HepG2 (cell line): ENCODE results near the gene IKZF3. TPM values are rescaled to one million over a fixed set of nuclear protein-coding genes. Genes with fewer than 3 reads are reported as not detected.

Source experiments
- EEA1 ChIP-seq: sonication (generic); formaldehyde crosslinking; IDR thresholded peaks from 2 replicates; pipeline ENCODE4 v1.5.1; 2020; ENCODE audit warnings: mild to moderate bottlenecking, missing genetic modification reagents, borderline replicate concordance
- FOSL2 ChIP-seq: sonication (generic); formaldehyde crosslinking; IDR thresholded peaks from 2 replicates; pipeline ENCODE4 v1.4.0; 2020; ENCODE audit warnings: missing genetic modification reagents
- FUBP1 ChIP-seq: sonication (generic); formaldehyde crosslinking; IDR thresholded peaks from 2 replicates; pipeline ENCODE4 v1.5.1; 2020; ENCODE audit warnings: missing genetic modification reagents, mild to moderate bottlenecking, borderline replicate concordance
- HNF4G ChIP-seq, 2 experiments: sonication (generic) in 1 of 2; formaldehyde crosslinking in 1 of 2; IDR thresholded peaks; 2 replicates each; pipeline versions ENCODE4 v1.4.0 to v1.6.1; 2011 to 2020; ENCODE audit warnings: borderline replicate concordance in 2 of 2, low read depth in 2 of 2, mild to moderate bottlenecking in 2 of 2, low read length in 1 of 2, missing genetic modification reagents in 1 of 2, moderate library complexity in 1 of 2
- MTERF4 ChIP-seq: sonication (generic); formaldehyde crosslinking; IDR thresholded peaks from 2 replicates; pipeline ENCODE4 v1.8.0; 2023; ENCODE audit warnings: mild to moderate bottlenecking, missing genetic modification reagents
- SOX5 ChIP-seq: IDR thresholded peaks from 2 replicates; pipeline ENCODE4 v1.6.1; 2016; ENCODE audit warnings: borderline replicate concordance
- YEATS2 ChIP-seq: sonication (generic); formaldehyde crosslinking; IDR thresholded peaks from 2 replicates; pipeline ENCODE4 v1.4.0; 2020; ENCODE audit warnings: missing genetic modification reagents, borderline replicate concordance
- ZNF230 ChIP-seq: sonication (generic); formaldehyde crosslinking; IDR thresholded peaks from 2 replicates; pipeline ENCODE4 v1.4.0; 2020; ENCODE audit warnings: mild to moderate bottlenecking, missing genetic modification reagents
- ZNF274 ChIP-seq: sonication (generic); formaldehyde crosslinking; IDR thresholded peaks from 2 replicates; pipeline ENCODE4 v1.5.1; 2020; ENCODE audit warnings: mild to moderate bottlenecking, missing genetic modification reagents
- ZNF446 ChIP-seq: sonication (generic); formaldehyde crosslinking; IDR thresholded peaks from 2 replicates; pipeline ENCODE4 v1.5.0; 2020; ENCODE audit warnings: mild to moderate bottlenecking, missing genetic modification reagents
- ZNF670 ChIP-seq: sonication (generic); formaldehyde crosslinking; IDR thresholded peaks from 2 replicates; pipeline ENCODE4 v1.8.0; 2022; ENCODE audit warnings: mild to moderate bottlenecking, missing genetic modification reagents, borderline replicate concordance
- ZNF746 ChIP-seq: sonication (generic); formaldehyde crosslinking; IDR thresholded peaks from 2 replicates; pipeline ENCODE4 v1.8.0; 2022; ENCODE audit warnings: mild to moderate bottlenecking, missing genetic modification reagents
- polyA plus RNA-seq, 8 experiments: library from polyadenylated mRNA; depleted of rRNA in 3 of 8; stranded (reverse) in 7 of 8; unstranded in 1 of 8; fragments of >200 nt; fragmentation: Illumina TruSeq in 4 of 8; extraction: Trizol in 4 of 8; gene quantifications; 2 replicates each; pipeline versions ENCODE4 v1.2.1 to v1.2.3, GENCODE V29; 2011 to 2016; ENCODE audit warnings: low read depth in 4 of 8, missing spikeins in 1 of 8, mixed read lengths in 1 of 8; ENCODE audit not compliant: insufficient read depth in 1 of 8
- total RNA-seq, 5 experiments: library from RNA; depleted of rRNA; stranded (reverse); fragments of >200 nt; fragmentation: Illumina TruSeq; extraction: Trizol; gene quantifications; 2 replicates each; pipeline ENCODE4 v1.2.3, GENCODE V29; 2016; ENCODE audit warnings: low read depth in 1 of 5
- TF ChIP-seq, protein P1 (sequence below): sonication (generic); formaldehyde crosslinking; IDR thresholded peaks from 2 replicates; pipeline ENCODE4 v1.4.0; 2020; ENCODE audit warnings: mild to moderate bottlenecking, missing genetic modification reagents
- TF ChIP-seq, protein P2 (sequence below): IDR thresholded peaks from 2 replicates; pipeline ENCODE4 v1.6.1; 2016
- TF ChIP-seq, protein P3 (sequence below): sonication (generic); formaldehyde crosslinking; IDR thresholded peaks from 2 replicates; pipeline ENCODE4 v1.8.0; 2022; ENCODE audit warnings: mild to moderate bottlenecking, missing genetic modification reagents, moderate library complexity

The IKZF3 gene
- total and polyA plus RNA-seq, 2 of the 13 experiments (the other 11 are each of a cell fraction or from before 2014, with no cell fraction given): not detected

DNA sequence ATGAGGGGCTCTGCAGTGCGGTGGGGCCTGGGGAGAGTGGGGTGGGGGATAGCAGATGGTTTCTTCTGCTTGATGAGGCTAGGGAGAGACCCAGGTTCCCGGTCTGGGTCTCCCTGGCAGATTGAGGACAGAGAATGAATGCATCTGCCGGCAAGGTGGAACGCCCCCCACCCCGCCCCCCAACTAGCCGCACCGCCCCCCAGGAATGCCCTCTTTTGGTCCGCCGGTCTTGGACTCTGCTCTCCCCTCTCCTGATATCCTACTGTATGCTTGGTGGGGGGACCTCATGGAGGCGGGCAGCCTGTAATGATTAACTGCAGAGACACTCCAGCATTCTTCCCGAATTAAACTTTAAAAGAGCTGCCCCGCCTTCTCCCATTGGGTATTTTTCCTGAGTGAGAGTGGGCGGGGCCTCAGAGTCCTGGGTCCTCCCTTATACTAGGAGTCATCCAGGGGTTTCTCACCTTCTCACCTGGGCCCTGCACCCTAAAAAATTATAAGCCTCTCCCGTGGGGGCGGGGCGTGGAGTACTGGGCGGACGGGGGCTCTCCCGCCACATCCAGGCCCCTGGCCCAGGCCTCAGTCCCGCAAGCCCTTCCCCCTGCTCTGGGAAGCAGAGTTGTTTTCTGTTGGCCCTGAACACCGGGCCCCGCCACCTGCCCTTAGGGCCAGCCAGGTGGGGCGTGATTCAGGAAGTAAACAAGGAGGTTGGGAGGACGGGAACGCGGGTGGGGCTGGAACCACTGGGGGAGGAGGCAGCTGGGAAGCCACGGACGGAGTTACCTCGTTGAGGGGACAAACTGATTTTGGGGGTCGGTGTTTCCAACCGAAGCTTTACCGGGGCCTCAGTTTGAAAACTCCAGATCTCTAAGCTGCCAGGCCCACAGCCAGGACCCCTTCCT lies 124.9 kb downstream of the IKZF3 start (continued):
- TF ChIP-seq, protein P1, sequence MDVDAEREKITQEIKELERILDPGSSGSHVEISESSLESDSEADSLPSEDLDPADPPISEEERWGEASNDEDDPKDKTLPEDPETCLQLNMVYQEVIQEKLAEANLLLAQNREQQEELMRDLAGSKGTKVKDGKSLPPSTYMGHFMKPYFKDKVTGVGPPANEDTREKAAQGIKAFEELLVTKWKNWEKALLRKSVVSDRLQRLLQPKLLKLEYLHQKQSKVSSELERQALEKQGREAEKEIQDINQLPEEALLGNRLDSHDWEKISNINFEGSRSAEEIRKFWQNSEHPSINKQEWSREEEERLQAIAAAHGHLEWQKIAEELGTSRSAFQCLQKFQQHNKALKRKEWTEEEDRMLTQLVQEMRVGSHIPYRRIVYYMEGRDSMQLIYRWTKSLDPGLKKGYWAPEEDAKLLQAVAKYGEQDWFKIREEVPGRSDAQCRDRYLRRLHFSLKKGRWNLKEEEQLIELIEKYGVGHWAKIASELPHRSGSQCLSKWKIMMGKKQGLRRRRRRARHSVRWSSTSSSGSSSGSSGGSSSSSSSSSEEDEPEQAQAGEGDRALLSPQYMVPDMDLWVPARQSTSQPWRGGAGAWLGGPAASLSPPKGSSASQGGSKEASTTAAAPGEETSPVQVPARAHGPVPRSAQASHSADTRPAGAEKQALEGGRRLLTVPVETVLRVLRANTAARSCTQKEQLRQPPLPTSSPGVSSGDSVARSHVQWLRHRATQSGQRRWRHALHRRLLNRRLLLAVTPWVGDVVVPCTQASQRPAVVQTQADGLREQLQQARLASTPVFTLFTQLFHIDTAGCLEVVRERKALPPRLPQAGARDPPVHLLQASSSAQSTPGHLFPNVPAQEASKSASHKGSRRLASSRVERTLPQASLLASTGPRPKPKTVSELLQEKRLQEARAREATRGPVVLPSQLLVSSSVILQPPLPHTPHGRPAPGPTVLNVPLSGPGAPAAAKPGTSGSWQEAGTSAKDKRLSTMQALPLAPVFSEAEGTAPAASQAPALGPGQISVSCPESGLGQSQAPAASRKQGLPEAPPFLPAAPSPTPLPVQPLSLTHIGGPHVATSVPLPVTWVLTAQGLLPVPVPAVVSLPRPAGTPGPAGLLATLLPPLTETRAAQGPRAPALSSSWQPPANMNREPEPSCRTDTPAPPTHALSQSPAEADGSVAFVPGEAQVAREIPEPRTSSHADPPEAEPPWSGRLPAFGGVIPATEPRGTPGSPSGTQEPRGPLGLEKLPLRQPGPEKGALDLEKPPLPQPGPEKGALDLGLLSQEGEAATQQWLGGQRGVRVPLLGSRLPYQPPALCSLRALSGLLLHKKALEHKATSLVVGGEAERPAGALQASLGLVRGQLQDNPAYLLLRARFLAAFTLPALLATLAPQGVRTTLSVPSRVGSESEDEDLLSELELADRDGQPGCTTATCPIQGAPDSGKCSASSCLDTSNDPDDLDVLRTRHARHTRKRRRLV (CRISPR knock-in tag): no peak; the same call in 1 of the 2 replicates
- no peak; the same call in 1 of the 2 replicates for TF ChIP-seq ZNF446 (CRISPR knock-in tag)
- TF ChIP-seq SOX5: no peak; the same call in 1 of the 2 replicates
- TF ChIP-seq ZNF274 (CRISPR knock-in tag): peak; percentile 76; the same call in 1 of the 2 replicates
- TF ChIP-seq, protein P2, sequence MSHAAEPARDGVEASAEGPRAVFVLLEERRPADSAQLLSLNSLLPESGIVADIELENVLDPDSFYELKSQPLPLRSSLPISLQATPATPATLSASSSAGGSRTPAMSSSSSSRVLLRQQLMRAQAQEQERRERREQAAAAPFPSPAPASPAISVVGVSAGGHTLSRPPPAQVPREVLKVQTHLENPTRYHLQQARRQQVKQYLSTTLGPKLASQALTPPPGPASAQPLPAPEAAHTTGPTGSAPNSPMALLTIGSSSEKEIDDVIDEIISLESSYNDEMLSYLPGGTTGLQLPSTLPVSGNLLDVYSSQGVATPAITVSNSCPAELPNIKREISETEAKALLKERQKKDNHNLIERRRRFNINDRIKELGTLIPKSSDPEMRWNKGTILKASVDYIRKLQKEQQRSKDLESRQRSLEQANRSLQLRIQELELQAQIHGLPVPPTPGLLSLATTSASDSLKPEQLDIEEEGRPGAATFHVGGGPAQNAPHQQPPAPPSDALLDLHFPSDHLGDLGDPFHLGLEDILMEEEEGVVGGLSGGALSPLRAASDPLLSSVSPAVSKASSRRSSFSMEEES (CRISPR knock-in tag): peak; percentile 81
- no peak; the same call in none of the 2 replicates for TF ChIP-seq FOSL2
- TF ChIP-seq ZNF230: 0 out of 2 replicates have a peak, but pooled peaks have one; percentile 18
- TF ChIP-seq EEA1 (CRISPR knock-in tag): no peak
- TF ChIP-seq ZNF670 (CRISPR knock-in tag): peak; percentile 58; the same call in 1 of the 2 replicates
- TF ChIP-seq, protein P3, sequence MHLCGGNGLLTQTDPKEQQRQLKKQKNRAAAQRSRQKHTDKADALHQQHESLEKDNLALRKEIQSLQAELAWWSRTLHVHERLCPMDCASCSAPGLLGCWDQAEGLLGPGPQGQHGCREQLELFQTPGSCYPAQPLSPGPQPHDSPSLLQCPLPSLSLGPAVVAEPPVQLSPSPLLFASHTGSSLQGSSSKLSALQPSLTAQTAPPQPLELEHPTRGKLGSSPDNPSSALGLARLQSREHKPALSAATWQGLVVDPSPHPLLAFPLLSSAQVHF: no peak
- peak; percentile 74; the same call in 1 of the 2 replicates for TF ChIP-seq YEATS2 (CRISPR knock-in tag)
- TF ChIP-seq FUBP1 (CRISPR knock-in tag): no peak; the same call in 1 of the 2 replicates
- TF ChIP-seq MTERF4: peak; percentile 75; the same call in 1 of the 2 replicates
- TF ChIP-seq ZNF746: no peak; the same call in 1 of the 2 replicates
- peak; percentile 92 for TF ChIP-seq HNF4G (IDR thresholded peaks at IDR 0.05; ENCODE audit: borderline replicate concordance, low read depth, low read length)
- TF ChIP-seq HNF4G (CRISPR knock-in tag; IDR thresholded peaks at IDR 0.05; ENCODE audit: borderline replicate concordance, low read depth): peak; percentile 60; the same call in 1 of the 2 replicates
